Ovary (tissue), 3 donors: ENCODE results near the gene EEF1AKMT3.

ENCODE experiments used
- CTCF ChIP-seq, 3 donors: fragments of 450-650 bp in 2 of 3; fragments of 200-600 bp in 1 of 3; IDR thresholded peaks; one replicate each; pipeline versions ENCODE4 v1.5.1 to v1.8.0; 2016 to 2022; ENCODE audit warnings: antibody characterized with exemption in 3 of 3, mild to moderate bottlenecking in 1 of 3
- POLR2A ChIP-seq: fragments of 450-650 bp; IDR thresholded peaks from one replicate; pipeline ENCODE4 v1.6.1; 2017; ENCODE audit warnings: antibody characterized with exemption, mild to moderate bottlenecking, moderate library complexity
- donor health status: DM: no; HTN: no; CAD: no.

GRCh38 chr12:57757771-57758170 lies 14.6 kb upstream of the EEF1AKMT3 start:
- no peak for TF ChIP-seq CTCF (IDR thresholded peaks at IDR 0.05)
- TF ChIP-seq POLR2A = no peak
